Measurements from ENCODE around the gene PALLD.

DNA sequence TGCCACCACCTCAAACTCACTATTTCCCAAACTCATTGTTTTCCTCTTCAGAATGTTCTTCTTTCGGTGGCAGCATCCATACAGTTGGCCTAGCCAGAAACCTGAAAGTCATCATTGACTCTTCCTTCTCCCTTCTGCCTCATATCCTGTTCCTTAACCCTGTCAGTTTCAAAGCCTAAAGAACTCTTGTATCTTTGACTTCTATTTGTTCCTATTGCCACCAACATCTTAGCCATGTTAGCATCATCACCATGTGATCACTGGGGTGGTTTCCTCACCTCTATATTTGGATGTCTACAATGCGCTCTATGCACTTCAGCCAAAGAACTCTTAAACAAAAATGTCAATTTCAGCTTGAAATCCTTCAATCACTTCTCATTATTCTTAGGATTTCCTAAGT, 45.5 kb upstream of the PALLD start:
- TF ChIP-seq POLR2A (IDR thresholded peaks at IDR 0.05) (no peak), CTCF (IDR thresholded peaks at IDR 0.05) (no peak)
